ENCODE measurements around the gene LDHD.

DNA sequence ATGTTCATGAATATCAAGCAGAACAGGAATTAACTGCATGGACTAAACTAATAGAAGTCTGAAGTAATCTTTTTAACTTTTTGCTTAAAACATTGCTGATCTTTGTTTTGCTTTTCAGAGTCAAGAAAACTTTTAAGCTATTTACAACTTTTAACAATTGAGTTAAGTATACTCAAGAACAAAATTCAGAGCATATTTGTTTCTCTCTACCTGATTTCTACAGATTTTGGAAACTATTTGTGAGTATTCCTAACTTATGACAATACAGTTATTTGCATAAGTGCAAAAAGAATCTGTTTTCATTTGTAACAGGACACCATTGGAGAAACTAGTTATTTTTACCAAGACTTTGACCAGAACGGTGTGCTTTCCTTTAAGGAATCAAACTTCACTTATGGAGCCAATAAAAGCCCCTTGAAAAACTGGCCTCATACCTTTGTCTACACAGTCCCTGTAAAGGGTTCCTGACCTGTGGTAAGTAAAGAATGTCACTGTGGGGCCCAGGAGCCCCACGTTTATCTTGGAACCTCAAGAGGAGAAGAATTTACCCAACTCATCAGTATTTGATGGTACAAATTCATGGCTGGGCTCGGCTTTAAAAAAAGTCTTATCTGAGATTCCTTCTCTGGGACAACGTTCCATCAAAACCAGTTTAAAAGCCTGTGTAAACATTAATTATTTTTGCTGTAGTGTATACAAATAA, 11.3 kb upstream of the LDHD start:
- TF ChIP-seq ZNF274 (IDR thresholded peaks at IDR 0.05; ENCODE audit: low read depth, low read length) (no peak), YY1 (IDR thresholded peaks at IDR 0.05; ENCODE audit: insufficient read depth, insufficient read length) (no peak), SUZ12 (IDR thresholded peaks at IDR 0.05; ENCODE audit: extremely low read depth, insufficient read depth, insufficient read length) (no peak)

Measured in NT2/D1 (cell line).